K562 (cell line): ENCODE measurements around the gene SETX. TPM values are rescaled to one million over a fixed set of nuclear protein-coding genes. Genes with fewer than 3 reads are reported as not detected.

Source experiments
- ATAC-seq: fragments of 200-7000 bp; cut with Tn5 transposase; 3 replicates; pipeline ENCODE4 v1.9.1; 2020; ENCODE audit warnings: moderate library complexity
- BruUV-seq: library from RNA; stranded (reverse); fragments of 400-500 nt; replicated peaks from 2 replicates; lab custom pipeline; 2021; lab: Mats Ljungman, UMichigan
- CTCF ChIA-PET: fragments of 300-600 bp; formaldehyde crosslinking; extraction: SDS; loops from one replicate; lab custom pipeline; 2021; ENCODE audit warnings: low intra/inter-chr PET ratio; lab: Yijun Ruan, JAX
- POLR2A ChIA-PET: fragments of 300-600, 350-650 bp; sonication (Branson Sonifier 250); formaldehyde crosslinking; extraction: SDS; loops from one replicate; lab custom pipeline; 2021; ENCODE audit warnings: antibody characterized with exemption, inconsistent platforms; lab: Yijun Ruan, JAX
- DNase-seq, 4 experiments: peaks; one replicate each; pipeline versions ENCODE4 v3.0.0 to v3.0.0-alpha.2; 2011 to 2018; ENCODE audit warnings: low spot score in 3 of 4, mixed read lengths in 3 of 4; ENCODE audit errors: extremely low read depth in 1 of 4
- FAIRE-seq: peaks from 2 replicates; lab custom pipeline; 2011; peaks lifted over from hg19 to GRCh38; lab: Jason Lieb, UNC
- H2AFZ ChIP-seq: 2 replicates; pipeline ENCODE4 v1.6.0; 2011; ENCODE audit warnings: low read depth, low read length, control low read depth, inconsistent platforms
- H3K27ac ChIP-seq: fragments of 200-600 bp; 3 replicates; pipeline ENCODE4 v1.8.0; 2011; ENCODE audit warnings: low read depth, mild to moderate bottlenecking, control low read depth, inconsistent platforms, low read length, moderate library complexity, mixed read lengths; ENCODE audit errors: extremely low read depth
- H3K27me3 ChIP-seq, 2 experiments: fragments of 300-600 bp in 1 of 2; 2 replicates in 1 of 2; 3 replicates in 1 of 2; pipeline versions ENCODE4 v1.6.0 to v1.8.0; 2011; ENCODE audit warnings: inconsistent platforms in 2 of 2, low read length in 2 of 2, mild to moderate bottlenecking in 1 of 2, mixed read lengths in 1 of 2, moderate library complexity in 1 of 2; ENCODE audit not compliant: control insufficient read depth in 2 of 2, insufficient read depth in 2 of 2
- H3K36me3 ChIP-seq: fragments of 300-600 bp; 3 replicates; pipeline ENCODE4 v1.8.0; 2011; ENCODE audit warnings: mild to moderate bottlenecking, low read length, inconsistent platforms; ENCODE audit not compliant: control insufficient read depth, insufficient read depth
- H3K4me1 ChIP-seq, 2 experiments: fragments of 200-600 bp in 1 of 2; replicated peaks in 1 of 2; 2 replicates in 1 of 2; 3 replicates in 1 of 2; pipeline versions ENCODE4 v1.5.1 to v1.8.0; 2011; ENCODE audit warnings: inconsistent platforms in 2 of 2, low read length in 2 of 2, mild to moderate bottlenecking in 1 of 2, mixed read lengths in 1 of 2, moderate library complexity in 1 of 2; ENCODE audit not compliant: control insufficient read depth in 2 of 2, insufficient read depth in 2 of 2
- H3K4me2 ChIP-seq: 2 replicates; pipeline ENCODE4 v1.6.1; 2011; ENCODE audit warnings: low read length, control low read depth, inconsistent platforms, mixed read lengths; ENCODE audit not compliant: insufficient read depth
- H3K4me3 ChIP-seq: fragments of 200-600 bp; sonication (generic), shearing (Covaris generic); 2 replicates; pipeline ENCODE4 v1.5.1; 2016; ENCODE audit warnings: control low read depth, inconsistent platforms
- H3K79me2 ChIP-seq: fragments of 200-600 bp; 3 replicates; pipeline ENCODE4 v1.8.0; 2011; ENCODE audit warnings: low read length, inconsistent platforms; ENCODE audit not compliant: control insufficient read depth, insufficient read depth
- H3K9ac ChIP-seq, 2 experiments: 2 replicates each; pipeline versions ENCODE4 v1.6.0 to v1.6.1; 2011; ENCODE audit warnings: low read depth in 2 of 2, low read length in 2 of 2, control low read depth in 1 of 2, inconsistent platforms in 1 of 2, mild to moderate bottlenecking in 1 of 2, mixed read lengths in 1 of 2; ENCODE audit not compliant: insufficient read depth in 1 of 2
- H3K9me1 ChIP-seq: one replicate; pipeline ENCODE4 v1.6.0; 2011; ENCODE audit warnings: inconsistent platforms, mild to moderate bottlenecking, low read length, moderate library complexity; ENCODE audit not compliant: control insufficient read depth, insufficient read depth
- H3K9me3 ChIP-seq: replicated peaks from 2 replicates; pipeline ENCODE4 v1.5.1; 2011; ENCODE audit warnings: low read depth, low read length, inconsistent platforms; ENCODE audit not compliant: control insufficient read depth, insufficient read depth
- H4K20me1 ChIP-seq: replicated peaks from 2 replicates; pipeline ENCODE4 v1.6.1; 2011; ENCODE audit warnings: low read length, inconsistent platforms, mixed read lengths; ENCODE audit not compliant: control insufficient read depth, insufficient read depth
- KDM5B ChIP-seq: fragments of 200-600 bp; sonication (generic); IDR thresholded peaks from 2 replicates; pipeline ENCODE4 v1.6.1; 2012; ENCODE audit warnings: low read depth, mild to moderate bottlenecking, moderate library complexity, low read length, control low read depth, inconsistent platforms; ENCODE audit not compliant: insufficient replicate concordance
- NFE2 ChIP-seq: IDR thresholded peaks from 2 replicates; pipeline ENCODE4 v1.6.1; 2014; ENCODE audit warnings: antibody characterized with exemption, low read depth
- NFIC ChIP-seq: fragments of 450-650 bp; IDR thresholded peaks from 2 replicates; pipeline ENCODE4 v1.6.1; 2017; ENCODE audit warnings: mild to moderate bottlenecking, inconsistent platforms
- NFXL1 ChIP-seq: fragments of 450-650 bp; formaldehyde crosslinking; IDR thresholded peaks from 2 replicates; pipeline ENCODE4 v1.4.0; 2021; ENCODE audit warnings: mild to moderate bottlenecking
- TSC22D4 ChIP-seq: fragments of 450-650 bp; IDR thresholded peaks from 2 replicates; pipeline ENCODE4 v1.6.1; 2016; ENCODE audit warnings: missing genetic modification characterization, missing biosample characterization, control low read depth
- U2AF2 ChIP-seq: fragments of 200-400 bp; formaldehyde crosslinking; optimal IDR thresholded peaks from 2 replicates; pipeline ENCODE3; 2017; ENCODE audit warnings: low read depth, mild to moderate bottlenecking, low read length
- ZBTB7A ChIP-seq: IDR thresholded peaks from 2 replicates; pipeline ENCODE4 v1.6.1; 2011; ENCODE audit warnings: low read depth, mild to moderate bottlenecking, low read length, moderate library complexity, borderline replicate concordance; ENCODE audit not compliant: control insufficient read depth
- ZNF583 ChIP-seq: fragments of 250-450 bp; sonication (Bioruptor Pico); IDR thresholded peaks from 2 replicates; pipeline ENCODE4 v1.4.0; 2020
- WGBS: fragments of 100-300 bp; shearing (Covaris generic); methylation state at CpG from one replicate; pipeline ENCODE4 v1.1.6; 2016; ENCODE audit warnings: low coverage, mixed read lengths; ENCODE audit not compliant: insufficient coverage; ENCODE audit errors: missing lambda C conversion rate; 5-methylcytosine and 5-hydroxymethylcytosine counted together
- in situ Hi-C: fragments of 300-500 bp; cut with MboI; formaldehyde crosslinking; loops from 4 replicates; pipeline ENCODE4 v1.15.0; 2018; ENCODE audit warnings: inconsistent platforms, mixed read lengths
- intact Hi-C: fragments of 100-400 bp; cut with micrococcal nuclease; formaldehyde crosslinking; loops from 2 replicates; pipeline ENCODE4 v1.14.2; 2022
- polyA plus RNA-seq, 8 experiments: library from polyadenylated mRNA; depleted of rRNA in 4 of 8; stranded (reverse) in 5 of 8; unstranded in 3 of 8; fragments of >200 nt; fragmentation: Nextera tagmentation in 2 of 8; fragmentation: Illumina TruSeq in 1 of 8; extraction: Ambion mirVana in 2 of 8; extraction: Trizol in 1 of 8; gene quantifications; 2 replicates each; pipeline versions ENCODE4 v1.2.1 to v1.2.3, GENCODE V29; 2011 to 2014; ENCODE audit warnings: inconsistent platforms in 1 of 8, missing spikeins in 1 of 8
- total RNA-seq, 7 experiments: library from RNA; depleted of rRNA in 6 of 7; stranded (reverse); fragments of >200 nt in 6 of 7; fragmentation: Illumina TruSeq in 2 of 7; extraction: Trizol in 2 of 7; gene quantifications; 2 replicates each; pipeline versions ENCODE4 v1.2.1 to v1.2.3, GENCODE V29; 2011 to 2021; ENCODE audit warnings: low replicate concordance in 1 of 7
- TF ChIP-seq, protein P1 (sequence below): fragments of 250-450 bp; sonication (Bioruptor Pico); IDR thresholded peaks from 2 replicates; pipeline ENCODE4 v1.9.0; 2021; ENCODE audit warnings: mild to moderate bottlenecking

The SETX gene
- total and polyA plus RNA-seq, 9 of the 15 experiments (the other 6 are each of a cell fraction or from before 2014, with no cell fraction given): 8.7 to 45.7 (median 28.7) TPM

GRCh38 chr9:132241840-132242620 is 112.8 kb downstream of the SETX start:
- peaks cover 7% of the 10 kb centered on the region; the same call in 1 of the 2 replicates for H4K20me1 ChIP-seq
- ChIA-PET POLR2A (interaction anchor here (0.6 to 1.3 kb wide), 3 partner anchors 15 to 323 kb away, joined by 3 read pairs; no protein-coding TSS in a partner anchor), CTCF (no interaction called here)
- no peaks in the 10 kb centered on the region for H3K36me3 ChIP-seq
- no peaks in the 10 kb centered on the region for H3K79me2 ChIP-seq
- DNase-seq (peak in 2 of 4 experiments; percentile 41 to 46), ATAC-seq (no peak), FAIRE-seq (no peak)
- peak; percentile 70; the same call in 1 of the 2 replicates for TF ChIP-seq ZBTB7A
- TF ChIP-seq NFXL1: no peak
- peak; percentile 76 for TF ChIP-seq NFIC
- TF ChIP-seq ZNF583 (CRISPR knock-in tag): no peak
- TF ChIP-seq, protein P1, sequence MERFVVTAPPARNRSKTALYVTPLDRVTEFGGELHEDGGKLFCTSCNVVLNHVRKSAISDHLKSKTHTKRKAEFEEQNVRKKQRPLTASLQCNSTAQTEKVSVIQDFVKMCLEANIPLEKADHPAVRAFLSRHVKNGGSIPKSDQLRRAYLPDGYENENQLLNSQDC (CRISPR knock-in tag): no peak
- no peak for TF ChIP-seq NFE2
- no peak for TF ChIP-seq TSC22D4 (tag)
- TF ChIP-seq U2AF2: no peak
- TF ChIP-seq KDM5B: peak; percentile 39
- peak overlapping the region in 1 of 2 experiments; percentile 91; a peak in 2 of 4 replicates for H3K9ac ChIP-seq
- in situ Hi-C loops (no loop called here), intact Hi-C loops (no loop called here)
- WGBS: 9% methylated on average over 25 of the region's 81 CpGs
- no TSS peak for BruUV-seq
- H3K4me3 ChIP-seq: peak overlapping the region; percentile 52
- no peaks in the 10 kb centered on the region for H3K9me1 ChIP-seq
- H3K4me1 ChIP-seq: peaks cover 0 to 48% of the 10 kb centered on the region in 2 experiments; a peak in 4 of 5 replicates
- peaks cover 26 to 80% of the 10 kb centered on the region in 2 experiments for H3K27me3 ChIP-seq
- no peak overlapping the region for H3K27ac ChIP-seq
- peak overlapping the region; percentile 81; the same call in 1 of the 2 replicates for H3K4me2 ChIP-seq
- H2AFZ ChIP-seq: peak overlapping the region; percentile 97
- H3K9me3 ChIP-seq: no peaks in the 10 kb centered on the region
